M059J (cell line): ENCODE results near the gene PAQR8. TPM values are rescaled to one million over a fixed set of nuclear protein-coding genes. Genes with fewer than 3 reads are reported as not detected.
"Not testable (repeated sequence)": the region's sequence is repeated elsewhere in the genome, so short reads cannot be mapped to it uniquely, and the experiment has no call there.

Experiments used
- DNase-seq: peaks from one replicate; pipeline ENCODE4 v3.0.0-alpha.2; 2012; ENCODE audit warnings: low read depth
- total RNA-seq: library from RNA; depleted of rRNA; stranded (reverse); fragments of >200 nt; shearing (Covaris generic); gene quantifications from 2 replicates; pipeline ENCODE4 v1.2.3, GENCODE V29; 2014

Gene PAQR8
- total RNA-seq, 1 experiment from 2014 or later, result 9.9 TPM

DNA sequence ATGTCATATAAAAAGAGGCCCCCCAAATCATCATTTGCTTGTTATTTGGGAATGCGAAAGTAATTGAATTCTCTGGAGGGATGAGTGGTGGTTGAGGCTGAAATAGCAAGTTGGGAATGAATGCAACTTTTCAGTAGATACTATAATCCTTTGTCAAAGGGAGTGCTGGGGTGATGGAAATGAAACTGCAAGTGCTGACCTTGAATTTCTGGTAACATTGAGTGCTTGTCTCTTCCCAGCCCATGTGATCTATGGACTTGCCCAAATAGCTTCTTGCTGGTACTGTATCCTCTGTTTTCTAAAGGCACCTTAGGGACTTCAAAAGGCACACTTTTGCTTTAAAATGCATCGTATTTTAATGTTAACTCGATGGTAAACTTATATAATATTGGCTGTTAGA is 14.8 kb downstream of the PAQR8 start:
- DNase-seq, result no peak

DNA sequence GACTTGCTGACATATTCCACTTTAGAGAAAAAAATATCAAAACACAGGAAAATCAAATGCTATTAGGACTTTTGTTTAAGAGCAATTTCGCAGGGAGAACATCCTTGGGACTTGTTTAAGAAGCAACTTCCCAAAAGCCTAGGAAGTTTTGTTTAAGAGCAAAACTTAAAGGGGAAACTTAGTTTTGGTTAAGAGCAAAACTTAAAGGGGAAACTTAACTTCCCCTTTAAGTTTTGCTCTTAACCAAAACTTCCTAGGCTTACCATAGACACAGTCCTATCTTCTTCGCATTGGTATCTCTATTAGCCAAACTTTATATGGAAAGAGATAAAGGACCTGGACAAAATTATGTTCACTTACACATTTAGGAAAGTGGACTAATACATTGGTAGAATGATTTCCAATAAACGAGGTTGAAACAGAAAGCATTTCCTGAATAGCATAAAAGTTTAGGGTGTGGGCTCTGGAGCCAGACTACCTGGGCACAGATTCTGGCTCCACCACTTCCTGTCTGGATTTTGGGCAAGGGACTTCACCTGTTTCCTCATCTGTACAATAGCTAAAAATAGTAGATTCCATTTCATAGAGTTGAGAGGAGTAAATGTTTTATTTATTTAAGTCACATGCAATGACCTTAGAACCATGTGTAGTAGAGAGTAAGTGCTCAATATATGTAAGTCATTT is 15.7 kb downstream of the PAQR8 start:
- DNase-seq, result no peak

DNA sequence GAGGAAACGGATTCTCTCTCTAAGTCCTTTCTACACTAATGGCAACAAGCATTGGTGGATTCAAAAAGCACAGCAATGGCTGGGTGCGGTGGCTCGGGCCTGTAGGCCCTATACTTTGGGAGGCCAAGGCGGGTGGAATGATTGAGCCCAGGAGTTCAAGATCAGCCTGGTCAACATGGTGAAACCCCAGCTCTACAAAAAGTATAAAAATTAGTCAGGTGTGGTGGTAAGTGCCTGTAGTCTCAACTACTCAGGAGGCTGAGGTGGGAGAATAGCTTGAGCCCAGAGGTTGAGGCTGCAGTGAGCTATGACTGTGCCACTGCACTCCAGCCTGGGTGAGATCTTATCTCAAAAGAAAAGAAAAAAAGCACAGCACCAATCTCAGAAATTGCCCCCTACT is 19.3 kb downstream of the PAQR8 start:
- DNase-seq, result no peak

DNA sequence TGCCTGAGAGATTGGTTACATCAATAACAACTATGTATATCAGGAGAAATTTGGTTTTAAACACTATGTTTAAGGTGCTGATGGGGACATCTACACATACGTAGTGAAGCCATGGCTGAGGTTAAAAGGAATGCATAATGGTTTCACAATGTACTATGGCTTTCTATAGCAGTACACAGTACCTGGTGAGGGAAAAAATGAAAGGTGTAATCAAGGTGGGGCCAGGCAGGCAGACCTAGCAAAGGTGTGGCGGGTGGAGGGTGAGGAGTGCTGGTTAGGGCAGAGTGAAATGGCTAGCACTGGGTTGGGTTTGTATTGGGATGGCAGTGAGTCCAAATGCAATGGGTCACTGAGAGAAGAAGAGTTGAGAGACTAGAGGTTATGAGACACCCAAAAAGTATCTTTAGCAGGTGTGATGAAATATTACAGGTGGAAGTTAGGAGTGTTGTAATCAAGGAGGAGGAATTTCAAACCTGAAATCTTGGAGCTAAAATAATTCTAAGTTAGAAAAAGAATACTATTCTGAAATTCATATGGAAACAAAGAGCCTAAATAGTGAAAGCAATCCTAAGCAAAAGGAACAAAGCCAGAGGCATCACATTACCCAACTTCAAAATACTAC is 22.3 kb downstream of the PAQR8 start:
- DNase-seq, result no peak

DNA sequence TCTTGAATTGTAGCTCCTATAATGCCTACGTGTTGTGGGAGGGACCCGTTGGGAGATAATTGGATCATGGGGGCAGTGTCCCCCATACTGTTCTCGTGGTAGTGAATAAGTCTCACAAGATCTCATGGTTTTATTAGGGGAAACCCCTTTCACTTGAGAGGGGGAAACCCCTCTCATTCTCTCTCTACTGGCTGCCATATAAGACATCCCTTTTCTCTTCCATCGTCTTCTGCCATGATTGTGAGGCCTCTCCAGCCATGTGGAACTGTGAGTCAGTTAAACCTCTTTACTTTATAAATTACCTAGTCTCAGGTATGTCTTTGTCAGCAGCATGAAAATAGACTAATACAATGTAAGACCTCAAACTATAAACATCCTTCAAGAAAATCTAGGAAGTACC is 23.1 kb downstream of the PAQR8 start:
- DNase-seq, result no peak

DNA sequence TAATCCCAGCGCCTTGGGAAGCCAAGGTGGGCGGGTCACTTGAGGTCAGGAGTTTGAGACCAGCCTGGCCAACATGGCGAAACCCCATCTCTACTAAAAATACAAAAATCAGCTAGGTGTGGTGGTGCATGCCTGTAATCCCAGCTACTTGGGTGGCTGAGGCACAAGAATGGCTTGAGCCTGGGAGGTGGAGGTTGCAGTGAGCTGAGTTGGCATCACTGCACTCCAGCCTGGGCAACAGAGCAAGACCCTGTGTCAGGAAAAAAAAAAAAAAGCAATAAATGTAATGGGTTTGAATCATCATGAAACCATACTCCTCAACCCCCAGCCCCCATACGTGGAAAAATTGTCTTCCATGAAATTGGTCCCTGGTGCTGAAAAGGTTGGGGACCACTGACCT is 26.2 kb downstream of the PAQR8 start:
- DNase-seq, result not testable (repeated sequence)

DNA sequence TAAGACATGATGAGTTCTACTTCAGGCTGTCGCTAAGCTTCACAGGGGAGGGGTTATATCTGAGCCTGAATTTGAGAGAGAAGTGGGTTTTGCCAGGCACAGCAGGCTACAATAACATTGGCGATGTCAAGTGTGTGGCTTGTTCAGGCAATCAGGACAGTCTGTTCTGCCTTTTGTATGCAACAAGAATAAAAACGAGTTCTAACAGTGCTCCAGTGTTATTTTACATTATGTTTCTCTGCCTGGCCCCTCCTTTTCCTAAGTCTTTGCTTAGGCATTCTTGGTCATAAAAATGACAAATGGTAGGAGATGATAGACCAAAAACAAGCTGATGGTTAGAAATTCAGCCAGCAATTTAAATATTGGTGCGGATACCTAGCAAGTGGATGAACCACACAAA is 26.8 kb downstream of the PAQR8 start:
- DNase-seq, result no peak

DNA sequence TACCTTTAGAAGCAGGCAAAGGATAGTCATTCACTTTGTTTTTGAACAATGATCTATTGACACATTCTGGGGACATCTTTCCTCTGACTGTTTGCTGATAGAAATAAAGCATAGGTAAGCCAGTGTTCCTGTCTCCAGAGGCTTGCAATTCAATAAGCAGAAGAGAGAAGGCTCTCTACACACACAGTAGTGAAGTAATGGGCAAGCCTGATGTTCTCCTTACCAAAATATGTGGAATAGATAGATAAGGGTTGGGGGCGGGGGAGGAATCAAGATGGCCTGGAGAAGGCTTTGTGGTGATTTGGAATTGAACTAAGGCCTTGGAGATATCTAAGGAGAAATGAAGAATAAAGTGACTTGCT is 27.3 kb downstream of the PAQR8 start:
- no peak for DNase-seq

DNA sequence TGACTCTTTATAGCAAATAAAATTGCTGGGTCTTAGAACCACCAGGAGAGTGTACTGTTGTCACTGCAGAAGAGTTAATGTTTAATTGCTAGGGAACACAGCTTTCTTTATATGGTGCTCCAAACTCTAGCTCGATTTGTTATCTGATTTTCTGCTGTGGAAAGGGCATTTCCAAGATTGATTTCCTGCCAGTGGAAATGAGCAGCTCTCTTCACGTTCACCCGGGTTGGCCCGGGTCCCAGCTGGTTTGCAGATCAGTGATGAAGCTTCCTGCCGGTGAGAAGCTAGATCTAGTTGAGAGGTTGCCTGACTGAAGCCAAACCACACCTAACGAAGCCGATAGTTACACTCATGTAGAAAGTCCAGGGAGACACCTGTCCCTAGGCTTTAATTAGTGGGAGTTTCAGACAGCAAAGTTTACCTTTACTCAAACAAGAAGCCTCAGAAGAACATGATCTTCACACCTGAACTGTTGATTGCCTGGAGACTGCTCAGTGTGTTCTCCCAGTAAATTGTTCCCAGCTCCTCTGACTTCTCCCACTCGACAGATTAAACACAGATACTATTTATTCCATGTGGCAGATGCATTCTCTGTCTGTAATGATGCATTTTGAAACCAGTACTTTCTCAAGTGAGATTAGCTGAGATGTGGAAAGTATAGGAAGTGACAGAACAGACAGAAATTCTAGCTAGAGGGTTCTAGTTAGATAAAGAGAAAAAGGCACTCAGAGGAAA is 27.8 kb downstream of the PAQR8 start:
- peak; percentile 95 for DNase-seq

DNA sequence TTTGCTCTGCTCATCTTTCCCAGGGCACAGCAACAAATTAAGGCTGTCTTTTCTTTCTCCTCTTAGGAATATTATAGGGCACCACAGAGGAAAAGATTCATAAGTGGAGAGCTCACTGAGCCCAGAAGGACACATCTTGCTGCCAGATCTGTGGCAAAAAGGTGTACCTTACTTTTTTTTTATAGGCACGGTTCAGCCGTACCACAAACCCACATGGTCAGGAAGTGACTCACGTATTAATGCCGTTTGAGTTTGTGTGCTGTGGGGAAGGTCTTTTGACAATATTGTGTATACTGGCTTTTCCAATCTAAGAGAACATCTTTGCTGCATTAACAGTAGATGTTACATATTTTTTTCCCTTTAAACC is 28.4 kb downstream of the PAQR8 start:
- DNase-seq, result peak; percentile 92

DNA sequence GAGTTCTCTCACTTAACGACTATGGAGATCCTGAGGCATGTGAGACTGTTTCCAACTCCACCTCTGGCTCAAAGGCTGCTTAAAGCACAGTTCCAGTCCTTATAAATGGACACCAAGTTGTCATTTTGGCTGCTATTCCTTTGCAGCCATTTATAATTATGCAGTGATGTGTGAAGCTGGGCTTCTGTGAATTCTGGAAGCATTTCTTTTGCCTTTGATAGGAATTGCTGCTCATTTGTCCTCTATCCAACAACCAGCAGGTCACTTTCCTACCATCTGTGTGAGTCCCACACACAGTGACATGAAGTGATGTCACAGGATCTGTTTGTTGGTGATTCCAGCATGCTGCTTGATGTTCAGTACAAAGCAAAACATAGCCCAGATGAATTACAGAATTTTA is 29.6 kb downstream of the PAQR8 start:
- DNase-seq, result no peak

DNA sequence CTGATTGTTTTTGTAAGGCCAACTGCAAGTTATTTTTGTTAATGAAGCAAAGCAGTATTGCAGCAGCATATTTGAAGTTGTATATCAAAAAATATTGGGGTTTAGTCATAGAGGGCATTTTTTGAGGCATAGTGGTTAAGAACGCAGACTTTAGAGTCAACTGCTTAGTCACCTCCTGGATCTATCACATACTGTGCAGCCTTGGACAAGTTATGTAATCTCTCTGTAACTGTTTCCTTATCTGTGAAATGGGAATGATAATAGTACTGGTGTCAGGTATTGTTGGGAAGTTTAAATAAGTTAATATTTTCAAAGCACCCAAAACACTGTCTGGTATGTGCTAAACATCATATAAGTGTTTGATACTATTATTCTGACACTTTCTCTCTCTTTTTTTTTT is 31.0 kb downstream of the PAQR8 start:
- DNase-seq, result peak; percentile 73

DNA sequence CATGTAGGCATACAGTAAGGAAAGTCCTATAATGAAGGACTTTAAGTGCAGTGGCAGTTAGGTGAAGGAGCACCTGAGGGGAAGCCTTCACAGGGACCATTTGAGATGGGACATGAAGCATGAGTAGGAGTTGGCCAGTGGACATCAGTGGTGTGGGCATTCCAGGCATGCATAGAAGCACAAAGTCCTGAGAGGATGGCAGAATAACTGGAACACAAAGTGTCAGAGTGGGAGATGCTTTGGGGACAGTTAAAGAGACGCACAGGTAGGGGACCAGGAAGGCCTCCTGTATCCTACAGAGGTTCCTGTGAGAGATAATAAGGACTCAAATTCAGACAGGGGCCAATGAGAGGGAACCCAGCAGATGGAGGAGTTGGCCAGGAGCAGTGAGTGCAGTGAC is 31.8 kb downstream of the PAQR8 start:
- DNase-seq, result no peak

DNA sequence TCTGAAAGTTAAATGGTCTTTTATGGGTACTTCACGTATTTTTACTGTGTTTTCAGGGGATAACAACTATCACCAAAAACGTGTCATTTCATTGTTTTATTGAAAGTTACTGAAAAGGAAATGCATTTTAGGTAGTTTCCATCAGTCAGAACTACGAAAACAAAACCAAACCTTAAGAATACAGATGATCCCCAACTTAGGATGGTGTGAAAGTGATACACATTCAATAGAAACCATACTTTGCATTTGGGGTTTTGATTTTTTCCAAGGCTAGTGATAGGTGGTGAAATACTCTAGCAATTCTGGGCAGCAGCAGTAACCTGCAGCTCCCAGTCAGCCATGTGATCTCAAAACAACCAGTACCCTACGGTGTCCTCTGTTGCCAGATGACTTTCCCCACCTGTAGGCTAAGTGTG is 32.3 kb downstream of the PAQR8 start:
- DNase-seq, result no peak

DNA sequence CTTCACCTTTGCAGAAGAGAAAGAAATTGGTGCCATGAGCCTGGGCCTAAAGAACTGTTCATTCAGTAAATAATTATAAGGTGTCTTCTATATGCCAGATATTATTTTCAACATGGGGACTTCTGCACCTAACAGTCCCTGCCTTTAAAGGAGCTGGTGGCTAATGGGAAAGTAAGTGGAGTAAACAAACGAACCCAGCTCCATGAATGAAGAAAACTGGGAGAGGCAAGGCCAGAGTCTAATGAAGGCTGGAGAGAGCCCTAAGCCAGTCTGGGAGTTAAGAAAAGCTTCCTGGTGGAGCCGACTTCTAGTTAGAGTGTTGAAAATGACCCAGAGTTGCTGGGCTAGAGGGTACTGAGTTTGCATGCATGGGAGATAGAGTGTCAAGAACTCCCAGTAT is 34.0 kb downstream of the PAQR8 start:
- no peak for DNase-seq

DNA sequence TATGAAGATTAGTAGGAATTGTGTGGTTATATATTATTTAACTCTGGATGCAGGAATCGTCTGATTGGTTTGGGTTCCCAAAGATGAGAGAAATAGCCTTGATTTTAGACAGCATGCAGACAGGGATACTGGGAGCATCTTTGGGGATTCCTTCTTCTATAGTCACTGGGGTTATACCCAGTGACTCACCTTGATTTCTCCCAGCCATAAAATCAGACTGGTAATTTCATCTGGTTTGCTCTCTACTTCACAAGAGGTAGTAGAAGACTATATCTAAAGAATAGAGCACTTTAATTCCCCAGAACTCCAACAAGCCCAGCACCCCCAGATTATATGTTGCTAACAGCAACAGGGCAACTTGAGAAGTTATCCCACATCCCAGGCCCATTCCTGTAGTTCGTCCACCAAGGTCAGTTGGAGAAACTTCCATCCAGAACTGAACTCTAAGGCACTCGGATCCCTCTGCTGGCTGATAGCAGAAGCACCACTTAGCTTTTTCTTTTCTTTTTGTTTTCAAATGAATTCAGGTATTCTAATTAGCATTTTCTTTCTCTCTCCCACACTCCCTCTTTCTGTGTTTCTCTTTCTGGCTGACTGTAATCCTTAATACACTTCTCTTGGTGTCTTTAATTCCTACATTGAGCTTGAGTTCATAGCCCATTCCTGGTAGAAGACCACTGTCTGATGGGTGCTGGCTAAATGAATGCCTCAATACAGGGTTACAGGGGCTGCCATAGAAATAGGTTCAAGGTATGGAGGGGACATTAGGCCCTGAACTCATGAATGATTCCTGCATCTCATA is 37.8 kb downstream of the PAQR8 start:
- DNase-seq, result peak; percentile 74

DNA sequence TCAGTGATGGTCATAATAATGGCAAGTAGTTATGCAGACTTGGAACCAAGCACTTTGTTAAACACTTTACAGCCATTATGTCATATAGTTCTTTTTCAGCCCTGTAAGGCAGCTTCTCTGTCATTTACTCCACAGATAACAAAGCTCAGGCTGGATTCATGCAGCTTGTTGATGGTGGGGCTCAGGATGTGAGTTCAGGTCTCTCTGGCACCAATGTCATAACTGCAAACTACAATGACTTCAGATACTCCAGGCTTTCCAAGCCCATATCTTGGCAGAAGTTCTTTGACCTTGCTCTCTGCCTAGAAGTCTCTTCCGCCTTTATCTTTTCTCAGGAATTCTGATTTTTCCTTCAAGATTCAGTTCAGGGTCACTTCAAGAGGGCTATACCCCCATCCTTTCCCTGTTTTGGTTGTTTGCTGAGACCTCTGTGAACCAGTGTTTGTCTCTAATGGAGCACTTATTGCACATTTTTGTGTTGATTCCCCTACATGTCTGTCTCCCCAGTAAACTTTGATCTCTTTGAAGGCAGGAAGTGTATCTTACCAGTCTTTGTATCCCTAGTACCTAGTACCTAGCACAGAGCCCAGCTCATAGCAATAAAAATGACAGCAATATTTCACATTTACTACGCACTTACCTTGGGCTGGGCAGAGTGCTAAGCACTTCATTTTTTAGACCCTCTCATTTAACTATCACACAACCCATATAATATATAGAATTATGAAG is 38.5 kb downstream of the PAQR8 start:
- no peak for DNase-seq

DNA sequence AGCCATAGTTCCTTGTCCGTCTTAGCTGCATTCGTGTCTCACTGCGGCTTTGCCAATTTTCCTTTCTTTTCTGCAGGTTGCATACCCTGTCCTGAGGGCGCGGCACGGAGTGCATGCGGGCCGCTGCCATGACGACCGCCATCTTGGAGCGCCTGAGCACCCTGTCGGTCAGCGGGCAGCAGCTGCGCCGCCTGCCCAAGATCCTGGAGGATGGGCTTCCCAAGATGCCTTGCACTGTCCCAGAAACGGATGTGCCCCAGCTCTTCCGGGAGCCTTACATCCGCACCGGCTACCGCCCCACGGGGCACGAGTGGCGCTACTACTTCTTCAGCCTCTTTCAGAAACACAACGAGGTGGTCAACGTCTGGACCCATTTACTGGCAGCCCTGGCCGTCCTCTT is 41.1 kb downstream of the PAQR8 start:
- DNase-seq, result no peak

DNA sequence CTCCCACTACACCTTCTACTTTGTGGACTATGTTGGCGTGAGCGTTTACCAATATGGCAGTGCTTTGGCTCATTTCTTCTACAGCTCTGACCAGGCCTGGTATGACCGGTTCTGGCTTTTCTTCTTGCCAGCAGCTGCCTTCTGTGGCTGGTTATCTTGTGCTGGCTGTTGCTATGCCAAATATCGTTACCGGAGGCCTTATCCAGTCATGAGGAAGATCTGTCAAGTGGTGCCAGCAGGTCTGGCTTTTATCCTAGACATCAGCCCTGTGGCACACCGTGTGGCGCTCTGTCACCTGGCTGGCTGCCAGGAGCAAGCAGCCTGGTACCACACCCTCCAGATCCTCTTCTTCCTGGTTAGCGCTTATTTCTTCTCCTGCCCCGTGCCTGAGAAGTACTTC is 41.7 kb downstream of the PAQR8 start:
- peak; percentile 58 for DNase-seq

DNA sequence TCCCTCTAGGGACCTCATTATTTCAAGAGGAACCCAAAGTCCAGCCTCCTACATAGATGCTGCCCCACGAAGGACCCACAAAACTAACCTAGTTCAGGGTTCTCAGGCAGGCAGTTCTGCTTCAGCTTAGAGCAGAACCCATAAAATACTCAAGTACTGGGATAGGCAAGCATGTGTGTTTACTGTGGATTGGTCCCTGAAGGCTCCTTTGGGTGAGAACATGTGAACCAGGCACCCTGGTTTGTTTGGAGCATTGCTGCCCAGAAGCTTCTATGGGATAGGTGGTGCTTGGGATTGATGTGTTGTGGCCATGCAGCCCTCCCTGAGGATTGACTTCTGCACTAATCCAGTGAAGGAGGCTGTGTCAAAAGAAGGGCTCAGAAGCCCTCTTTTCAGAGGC is 43.3 kb downstream of the PAQR8 start:
- DNase-seq, result no peak

DNA sequence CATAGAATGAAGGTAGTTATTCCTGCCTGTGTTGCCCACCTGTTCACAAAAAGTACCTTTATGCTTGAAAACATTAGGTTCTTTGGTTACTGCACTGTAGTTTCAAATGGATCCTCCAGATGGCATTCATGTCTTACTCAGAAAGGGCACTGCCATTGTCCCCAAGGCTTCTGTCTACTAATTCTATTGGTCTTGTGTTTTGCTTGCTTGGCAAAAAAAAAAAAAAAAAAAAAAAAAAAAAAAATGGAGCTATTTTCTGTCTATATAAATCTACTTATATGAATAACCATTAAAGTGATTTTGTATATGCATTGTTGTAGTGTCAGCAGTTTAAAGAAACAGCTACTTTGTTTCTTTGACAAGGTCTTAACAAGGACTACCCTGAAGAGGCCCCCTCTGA is 45.5 kb downstream of the PAQR8 start:
- DNase-seq, result peak; percentile 78

DNA sequence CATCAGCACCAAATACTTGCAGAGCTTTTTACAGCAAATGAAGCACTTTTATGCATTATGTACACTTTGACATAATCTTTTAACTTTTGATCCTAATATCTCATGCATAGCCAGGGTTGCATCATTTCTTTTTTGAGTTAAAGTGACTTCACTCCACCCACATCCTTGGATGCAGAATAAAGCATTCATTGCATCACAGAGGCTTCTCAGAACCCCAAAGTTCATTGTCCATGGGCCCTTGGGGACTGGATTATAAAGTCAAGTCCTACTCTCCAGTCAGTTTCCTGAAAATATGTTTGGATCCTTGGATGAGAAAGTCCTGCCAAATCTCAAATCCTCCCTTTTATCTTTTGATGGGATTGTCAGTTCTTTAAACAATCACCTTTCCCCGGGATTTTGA is 47.5 kb downstream of the PAQR8 start:
- no peak for DNase-seq
